HG03432 (cell line): ENCODE data around the gene CXCR4.
A peak's percentile ranks its signal among the peaks of the same experiment; 100 is the strongest.

Source experiments
- ATAC-seq: cut with Tn5 transposase; IDR thresholded peaks from one replicate; pipeline ENCODE4 v1.9.1; 2021; ENCODE audit warnings: mild to moderate bottlenecking, moderate library complexity; ENCODE audit not compliant: unreplicated experiment

Gene CXCR4

DNA sequence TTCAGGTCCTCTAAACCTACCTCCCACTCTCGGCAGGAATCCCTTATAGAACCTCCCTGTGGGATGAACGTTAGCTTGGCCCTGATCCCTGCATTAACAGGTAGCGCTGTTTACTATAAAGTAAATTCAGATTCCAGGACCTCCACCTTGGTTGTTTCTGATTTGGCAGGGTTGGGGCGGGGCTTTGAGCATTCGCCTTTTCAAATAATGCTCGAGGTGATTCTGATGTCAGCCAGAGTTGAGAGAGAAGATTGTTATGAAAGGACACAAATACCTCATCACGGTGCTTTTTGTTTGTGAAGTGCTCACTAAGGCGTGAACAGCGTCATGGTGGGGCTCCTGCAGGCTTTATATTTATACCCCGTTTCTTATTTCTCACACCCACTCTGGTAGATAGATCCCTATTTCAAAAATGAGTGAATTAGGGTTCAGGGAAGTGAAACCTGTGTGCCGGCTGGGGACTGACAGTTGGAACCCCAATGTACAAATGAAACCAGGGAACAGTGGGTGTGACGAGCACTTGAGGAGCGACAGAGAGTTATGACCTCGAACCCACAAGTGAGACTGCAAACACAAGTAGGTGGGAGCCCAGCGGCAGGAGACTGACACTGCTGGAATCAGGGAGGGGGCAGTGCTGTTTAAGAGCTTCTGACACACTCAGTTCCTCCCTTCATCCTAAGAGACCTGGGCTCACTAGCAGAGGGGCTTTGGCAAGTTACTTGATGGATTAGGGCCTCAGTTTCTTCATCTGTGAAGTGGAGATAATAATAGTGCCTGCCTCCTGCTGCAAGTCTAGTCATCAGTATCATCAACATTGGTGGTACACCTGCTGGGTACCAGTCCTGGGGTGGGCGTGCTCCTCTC is 14.2 kb upstream of the CXCR4 start:
- peak; percentile 82 for ATAC-seq

DNA sequence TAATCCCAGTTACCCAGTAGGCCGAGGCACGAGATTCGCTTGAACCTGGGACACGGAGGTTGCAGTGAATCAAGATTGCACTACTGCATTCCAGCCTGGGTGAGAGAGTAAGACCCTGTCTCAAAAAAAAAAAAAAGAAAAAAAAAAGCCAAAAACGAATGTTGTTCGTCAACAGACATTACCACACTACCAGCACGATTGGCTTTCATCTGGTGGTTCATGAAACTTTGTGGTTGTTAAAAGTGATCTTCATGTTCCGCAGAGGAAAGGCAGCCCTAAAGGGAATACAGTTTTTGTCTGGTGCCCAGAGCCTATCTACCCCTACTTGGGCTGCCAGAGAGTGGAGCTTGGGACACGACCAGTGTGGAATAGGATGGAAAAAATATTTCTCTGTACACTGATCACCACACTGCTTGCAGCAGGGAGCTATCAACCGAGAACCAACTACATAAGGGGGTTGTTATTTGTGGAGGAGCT is 13.6 kb upstream of the CXCR4 start:
- peak; percentile 2 for ATAC-seq

DNA sequence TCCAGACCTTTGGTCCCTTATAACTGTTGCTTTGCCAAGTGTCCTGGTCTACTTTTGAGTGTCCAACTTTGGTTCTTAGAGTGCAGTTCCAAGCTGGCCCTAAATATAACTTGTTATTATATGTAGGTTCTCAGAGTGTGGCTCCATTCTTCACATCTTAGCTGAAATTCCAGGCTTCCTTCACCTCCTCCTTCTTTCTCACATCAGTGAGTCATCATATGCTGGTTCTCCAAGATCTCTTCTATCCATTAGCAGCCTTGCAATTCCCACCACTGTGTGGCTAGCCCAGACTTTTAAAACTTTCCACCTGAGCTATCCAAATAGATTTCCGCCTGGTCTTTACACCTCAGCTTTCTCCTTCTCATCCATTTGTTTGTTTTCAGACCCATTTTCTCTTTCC is 12.6 kb upstream of the CXCR4 start:
- no peak for ATAC-seq

DNA sequence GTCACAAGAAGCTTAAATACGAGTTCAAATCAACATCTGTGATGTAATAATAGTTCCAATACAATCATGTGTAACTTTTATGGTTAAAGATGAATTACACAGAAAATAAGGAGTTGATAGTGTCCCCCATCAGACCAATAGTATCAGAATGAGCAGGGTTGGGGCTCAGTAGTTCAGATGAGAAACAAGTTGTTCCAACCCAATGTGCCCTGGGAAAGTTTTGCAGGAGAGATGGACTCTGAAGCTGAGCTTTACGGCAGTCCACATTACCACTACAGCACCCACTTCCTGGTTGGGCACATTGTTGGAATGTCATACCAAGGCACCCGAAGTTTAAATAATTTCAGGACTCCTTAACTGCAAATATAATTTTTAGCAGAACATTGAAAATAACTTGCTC is 12.1 kb upstream of the CXCR4 start:
- ATAC-seq = no peak

DNA sequence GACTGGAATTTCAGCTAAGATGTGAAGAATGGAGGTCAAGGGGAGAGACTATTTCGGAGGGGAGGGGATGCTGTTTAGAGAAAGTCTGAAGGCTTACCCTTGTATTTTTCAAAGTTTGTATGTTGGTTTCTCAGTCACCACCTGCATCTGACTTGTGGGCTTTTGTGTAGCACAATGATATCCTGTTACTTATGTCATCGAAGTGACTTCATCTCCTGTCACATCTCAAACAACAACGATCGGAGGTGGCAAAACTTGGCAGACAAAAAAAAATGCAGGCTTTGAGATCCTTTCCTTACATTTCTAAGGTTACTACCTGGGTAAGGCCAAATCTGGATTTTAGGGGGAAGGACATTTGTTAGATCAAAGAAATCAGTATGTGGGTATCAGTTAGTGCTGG is 11.7 kb upstream of the CXCR4 start:
- no peak for ATAC-seq

DNA sequence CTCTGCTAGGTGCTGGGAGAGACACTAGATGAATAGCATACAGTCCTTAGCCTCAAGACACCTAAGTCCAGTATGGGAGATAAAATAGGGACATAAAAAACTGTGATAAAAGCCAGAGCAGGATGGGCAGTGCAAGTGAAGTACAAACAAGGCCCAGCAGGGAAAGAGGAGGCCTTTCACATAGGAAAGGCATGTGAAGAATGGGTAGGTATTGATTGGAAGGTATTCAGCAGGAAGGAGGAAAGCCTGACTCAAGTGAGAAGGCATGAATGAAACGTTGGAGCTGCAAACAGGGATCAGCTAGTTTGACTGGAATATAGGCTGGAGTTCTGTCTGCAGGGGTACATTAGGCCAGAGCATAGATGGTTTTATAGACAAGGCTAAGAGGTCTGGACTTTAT is 11.0 kb upstream of the CXCR4 start:
- ATAC-seq = no peak

DNA sequence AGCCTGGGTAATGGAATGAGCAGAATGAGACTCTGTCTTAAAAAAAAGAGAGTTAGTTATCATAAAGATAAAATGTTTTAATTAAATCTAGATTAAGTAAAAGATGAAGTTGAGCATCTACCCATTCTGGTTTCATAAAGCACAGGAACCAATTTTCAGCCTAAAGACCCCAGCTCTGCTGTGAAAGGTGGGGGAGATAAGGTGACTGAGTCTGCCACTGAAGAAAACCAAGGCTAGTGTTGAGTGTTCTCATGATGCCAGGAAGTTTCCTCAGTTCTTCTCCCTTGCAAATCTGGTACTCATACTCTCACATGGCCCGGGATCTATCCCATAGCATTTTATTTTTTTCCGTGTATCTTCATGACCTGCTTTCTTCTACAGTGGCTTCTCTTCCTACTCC is 10.4 kb upstream of the CXCR4 start:
- no peak for ATAC-seq

DNA sequence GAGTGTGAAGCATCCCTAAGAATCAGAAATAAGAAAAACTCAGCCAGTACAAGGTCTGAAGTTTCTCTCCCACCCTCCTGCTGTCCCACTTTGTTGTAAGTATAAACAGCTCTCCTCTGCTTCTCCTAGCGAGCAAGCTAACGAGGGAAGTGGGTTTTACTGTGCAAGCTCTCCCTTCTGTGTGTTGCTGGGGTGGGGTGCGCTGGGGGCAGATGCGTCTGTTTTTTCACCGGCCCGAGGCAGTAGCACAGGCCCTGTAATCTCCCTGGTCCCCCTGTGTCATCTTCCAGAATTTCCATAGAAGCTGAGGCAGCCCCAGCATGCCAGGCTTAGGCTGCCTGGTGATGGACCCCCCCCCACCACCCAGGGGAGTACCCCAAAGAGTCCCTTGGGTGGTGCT is 9.4 kb upstream of the CXCR4 start:
- ATAC-seq = no peak

DNA sequence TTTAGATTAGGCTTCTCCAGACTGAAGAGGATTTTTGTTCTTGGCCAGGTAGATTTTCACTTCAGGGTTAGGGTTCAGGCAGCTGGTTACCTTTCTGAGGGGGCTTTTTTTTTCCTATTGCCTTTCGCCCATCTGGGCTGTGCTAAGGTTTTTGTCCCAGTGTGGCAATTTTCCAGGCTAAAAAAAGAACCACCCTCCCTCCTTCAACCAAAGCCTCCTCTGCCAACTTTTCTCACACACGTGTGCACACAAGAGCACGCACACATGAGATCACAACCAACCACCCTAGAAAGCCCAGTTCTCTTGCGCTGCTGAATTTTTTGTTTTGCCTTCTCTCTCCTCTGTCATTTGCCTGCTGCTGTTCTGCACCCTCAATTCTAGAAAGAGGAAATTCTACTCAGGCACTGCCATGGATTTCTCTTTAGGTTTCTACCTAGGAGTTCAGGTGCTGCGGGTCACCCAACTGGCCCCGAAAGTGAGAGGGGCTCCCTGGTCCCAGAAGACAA is 8.5 kb upstream of the CXCR4 start:
- ATAC-seq = no peak

DNA sequence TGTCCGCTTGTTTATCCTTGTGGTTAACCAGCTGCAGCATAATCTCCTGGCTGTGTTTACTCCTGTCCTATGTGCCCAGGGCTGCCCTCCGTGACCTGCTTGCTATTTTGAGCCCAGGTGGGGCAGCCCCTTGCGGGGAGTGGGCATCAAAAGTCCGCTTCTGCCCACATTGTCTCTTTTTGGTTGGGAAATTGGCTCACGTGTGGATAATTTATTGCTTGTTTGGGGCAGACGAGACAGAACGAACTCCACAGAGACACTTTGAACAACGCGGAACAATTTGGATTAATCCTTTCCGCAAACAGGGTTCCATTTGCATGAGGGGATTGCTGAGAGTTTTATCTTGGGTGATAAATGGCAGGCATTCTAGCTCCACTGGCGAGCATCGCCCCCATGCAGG is 8.1 kb upstream of the CXCR4 start:
- ATAC-seq = no peak

DNA sequence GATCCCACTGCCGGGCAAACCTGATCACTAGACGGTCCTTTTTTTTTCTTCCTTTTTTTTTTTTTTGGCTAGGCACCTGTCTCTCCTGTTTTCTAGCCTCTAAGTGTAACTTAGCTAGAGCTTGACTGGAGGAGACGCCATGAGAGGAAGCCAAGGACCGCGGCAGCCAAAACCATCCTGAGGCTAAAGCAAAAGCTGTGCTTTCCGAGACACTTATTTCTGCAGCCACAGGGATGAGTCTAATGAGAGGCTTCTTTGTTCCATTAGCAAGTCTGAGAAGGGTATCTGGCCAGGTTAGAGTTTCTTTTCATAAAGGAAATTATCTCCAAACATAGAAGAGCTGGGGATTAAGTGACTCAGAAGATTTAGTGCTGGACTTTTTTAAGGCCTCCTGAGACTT is 7.3 kb upstream of the CXCR4 start:
- no peak for ATAC-seq

DNA sequence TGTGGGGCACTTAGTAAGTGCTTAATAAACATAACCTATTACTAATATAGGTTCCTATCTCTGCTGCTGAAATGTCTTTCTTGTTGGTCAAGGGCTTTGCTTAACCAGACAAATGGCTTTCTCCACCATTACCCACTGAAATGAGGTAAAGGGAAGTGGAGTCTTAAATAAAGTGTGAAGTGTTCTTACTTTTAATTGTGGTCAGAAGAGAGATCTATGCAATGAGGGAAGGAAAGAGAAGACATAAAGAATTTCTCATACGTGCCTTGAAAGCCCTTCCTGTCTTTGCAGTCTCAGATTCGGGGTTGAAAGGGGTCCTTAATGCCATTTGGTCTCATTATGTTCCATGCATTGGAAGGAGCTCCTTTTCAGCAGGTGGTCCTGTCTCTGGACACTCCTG is 6.9 kb upstream of the CXCR4 start:
- ATAC-seq = no peak

DNA sequence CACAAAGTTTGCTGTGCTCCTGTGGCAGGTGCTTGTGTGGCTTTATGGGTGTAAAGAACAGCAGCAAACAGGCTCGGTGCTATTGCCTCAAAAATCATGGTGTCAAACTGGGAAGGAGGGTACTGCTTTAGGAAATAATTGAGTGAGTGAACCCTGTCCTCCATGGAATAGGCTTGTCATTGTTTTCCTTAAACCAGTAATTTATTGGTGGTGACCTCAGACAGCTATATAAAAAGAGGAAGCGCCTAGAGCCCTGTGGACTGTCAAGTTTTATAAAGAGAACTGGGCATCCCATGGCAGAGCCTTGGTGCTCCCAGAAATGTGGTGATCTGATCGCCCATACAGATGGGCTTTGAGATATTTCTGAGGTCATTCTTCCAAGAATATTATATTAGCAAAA is 4.7 kb upstream of the CXCR4 start:
- no peak for ATAC-seq

DNA sequence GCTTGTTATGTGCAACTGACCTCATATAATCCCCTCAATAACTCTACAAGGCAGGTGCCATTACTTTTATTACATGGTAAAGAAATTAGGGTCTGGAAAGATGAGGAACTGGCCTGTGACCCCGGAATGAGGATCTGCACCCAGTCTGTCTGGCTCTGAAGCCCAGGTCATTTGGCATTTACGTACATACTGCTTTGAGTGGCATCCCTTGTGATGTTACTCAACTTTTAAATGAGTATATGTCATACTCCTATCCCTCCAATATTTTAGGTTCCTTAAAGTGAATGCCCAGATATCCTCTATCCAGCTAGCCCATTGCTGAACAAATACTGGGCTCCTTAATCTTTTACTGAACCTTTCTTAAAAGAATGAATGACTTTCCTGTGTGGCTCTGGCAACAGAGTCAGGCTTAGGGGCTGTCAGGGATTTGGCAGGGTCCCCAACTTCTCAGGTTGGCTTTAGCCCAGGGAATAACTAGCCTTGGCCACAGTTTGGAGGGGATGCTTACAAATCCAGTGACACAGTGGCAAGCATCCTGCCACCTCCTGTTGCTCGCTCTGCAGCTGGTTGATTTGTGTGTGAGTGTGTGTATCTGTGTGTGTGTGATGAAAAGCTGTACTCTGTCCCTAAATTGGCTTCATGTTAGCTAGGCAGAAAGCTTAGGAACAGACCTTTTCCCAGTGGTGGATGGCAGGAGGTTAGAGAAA is 3.4 kb upstream of the CXCR4 start:
- ATAC-seq = no peak

DNA sequence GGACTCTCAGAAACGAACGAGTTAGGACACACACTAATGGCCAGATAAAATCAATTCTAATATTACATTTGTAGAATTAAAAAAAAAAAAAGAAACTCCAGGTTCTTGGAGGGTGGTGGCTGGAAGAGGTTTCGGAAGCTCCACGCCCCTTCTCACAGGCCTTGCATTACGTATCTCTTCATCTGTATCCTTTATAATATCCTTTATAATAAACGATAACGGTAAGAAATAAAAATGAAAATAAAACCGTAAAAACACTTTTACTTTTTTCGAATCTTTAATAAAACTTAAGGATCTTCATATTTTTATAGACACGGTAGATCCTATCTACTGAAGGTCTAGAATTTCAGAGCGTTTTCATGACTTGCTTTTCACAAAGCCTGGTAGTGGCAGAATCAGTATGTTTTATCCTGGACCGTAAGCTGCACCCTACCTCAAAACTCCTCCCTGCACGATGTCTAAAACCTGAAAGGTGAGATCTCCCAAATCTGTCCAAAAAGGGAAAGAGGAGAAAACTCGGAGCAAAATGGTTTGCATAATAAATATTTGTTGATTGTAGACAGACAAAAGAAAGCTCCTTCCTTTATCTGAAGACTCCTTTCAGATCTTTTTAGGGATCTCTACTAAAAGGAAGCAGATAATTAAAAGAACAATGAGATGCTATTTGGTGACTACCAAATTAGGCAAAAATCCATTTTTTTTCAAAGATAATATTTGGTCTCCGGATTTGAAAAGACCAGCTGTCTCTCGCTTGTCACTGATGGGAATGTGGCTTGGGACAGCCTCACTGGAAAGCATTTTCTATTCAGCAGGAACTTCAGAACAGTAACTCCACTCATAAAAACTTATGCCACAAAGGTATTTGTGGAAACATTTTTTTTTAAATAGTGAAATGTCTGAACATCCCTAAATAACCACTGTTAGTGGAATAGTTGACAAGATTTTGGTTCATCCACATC is 2.0 kb upstream of the CXCR4 start:
- ATAC-seq = no peak

DNA sequence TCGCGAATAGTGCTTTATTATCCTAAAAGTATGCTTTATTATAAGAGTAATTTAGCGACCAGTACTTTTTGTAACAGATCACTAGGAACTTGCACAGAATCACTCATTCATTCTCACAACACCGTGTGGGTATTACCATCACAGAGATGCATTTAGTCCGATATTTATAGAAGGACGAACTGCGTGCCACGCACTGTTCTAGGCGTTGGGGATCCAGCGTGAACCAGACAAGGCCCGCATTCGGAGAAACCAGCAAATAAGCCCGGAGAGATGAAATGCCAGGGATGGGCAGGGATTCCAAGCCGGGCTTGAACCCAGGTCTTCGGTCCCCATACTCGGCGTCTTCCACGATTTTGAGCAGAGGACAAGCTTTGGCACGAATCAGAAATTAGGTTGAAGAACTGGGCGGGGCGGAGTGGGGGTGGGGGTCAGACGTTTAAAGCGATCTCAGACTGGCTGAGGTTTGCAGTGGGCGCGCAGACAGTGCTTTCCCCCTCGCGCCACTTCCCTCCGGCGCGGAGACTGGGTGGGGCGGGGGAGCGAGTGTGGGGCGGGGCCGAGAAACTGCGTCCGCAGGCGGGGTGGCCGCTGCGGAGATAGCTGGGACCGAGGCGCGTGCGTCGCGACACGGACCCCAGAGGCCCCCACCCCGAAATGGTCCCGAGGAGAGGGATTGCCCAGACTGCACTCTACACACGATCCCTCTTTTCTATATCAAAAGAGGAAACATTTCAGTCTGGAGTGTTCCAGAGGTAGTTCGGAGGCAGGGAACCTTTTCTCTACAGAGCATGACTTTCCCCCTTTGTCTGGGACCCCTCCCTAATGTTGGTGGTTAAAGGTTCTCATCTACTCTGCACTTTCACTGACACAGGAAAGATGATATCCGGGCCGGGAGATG is 1.1 kb upstream of the CXCR4 start:
- ATAC-seq = no peak

DNA sequence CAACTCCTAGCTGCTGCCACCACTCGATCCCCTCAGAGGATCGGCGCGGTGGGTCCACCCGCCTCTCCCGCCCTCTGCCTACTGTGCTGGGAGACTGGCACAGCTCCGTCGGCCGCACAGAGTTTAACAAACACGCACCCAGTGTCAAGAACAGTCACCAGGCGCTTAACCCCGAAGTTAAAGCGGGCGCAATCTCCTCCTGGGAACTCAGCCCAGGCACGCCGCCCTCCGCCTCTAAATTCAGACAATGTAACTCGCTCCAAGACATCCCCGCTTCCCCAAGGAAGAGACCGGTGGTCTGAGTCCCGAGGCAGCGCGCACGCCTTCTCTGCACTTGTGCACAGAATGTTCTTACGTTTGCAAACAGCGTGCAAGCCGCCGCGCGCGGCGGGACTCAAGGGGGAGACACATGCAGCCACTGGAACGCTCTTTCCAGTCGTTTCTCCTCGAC is 533 bp downstream of the CXCR4 start:
- ATAC-seq = peak; percentile 25

DNA sequence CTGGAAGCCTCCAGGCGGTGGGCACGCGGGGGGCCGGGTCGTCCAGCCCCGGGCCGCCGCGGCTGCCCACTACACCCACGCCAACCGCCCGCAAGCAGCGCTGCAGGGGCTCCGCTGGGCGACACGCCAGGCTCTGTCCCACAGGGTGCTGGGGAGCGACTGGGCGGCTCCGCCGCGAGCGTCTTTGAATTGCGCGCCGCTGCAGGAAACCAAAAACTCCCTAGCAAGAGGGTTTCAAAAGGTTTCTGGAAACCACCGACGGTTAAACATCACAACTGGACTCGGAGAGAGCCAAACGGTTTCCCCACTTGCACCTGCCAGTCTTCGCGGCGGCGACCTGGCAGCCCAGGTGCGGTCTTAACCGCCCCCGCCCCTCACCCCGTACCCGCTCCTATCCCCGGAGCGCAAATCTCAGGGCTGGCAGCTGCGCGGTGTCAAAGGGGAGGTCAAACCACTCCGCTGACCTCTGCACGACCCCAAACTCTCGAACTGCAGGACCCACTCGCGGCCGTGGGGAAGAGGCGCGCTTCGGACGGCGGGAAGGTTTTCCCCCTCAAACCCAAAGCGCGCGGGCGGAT is 1.0 kb downstream of the CXCR4 start:
- peak; percentile 70 for ATAC-seq

DNA sequence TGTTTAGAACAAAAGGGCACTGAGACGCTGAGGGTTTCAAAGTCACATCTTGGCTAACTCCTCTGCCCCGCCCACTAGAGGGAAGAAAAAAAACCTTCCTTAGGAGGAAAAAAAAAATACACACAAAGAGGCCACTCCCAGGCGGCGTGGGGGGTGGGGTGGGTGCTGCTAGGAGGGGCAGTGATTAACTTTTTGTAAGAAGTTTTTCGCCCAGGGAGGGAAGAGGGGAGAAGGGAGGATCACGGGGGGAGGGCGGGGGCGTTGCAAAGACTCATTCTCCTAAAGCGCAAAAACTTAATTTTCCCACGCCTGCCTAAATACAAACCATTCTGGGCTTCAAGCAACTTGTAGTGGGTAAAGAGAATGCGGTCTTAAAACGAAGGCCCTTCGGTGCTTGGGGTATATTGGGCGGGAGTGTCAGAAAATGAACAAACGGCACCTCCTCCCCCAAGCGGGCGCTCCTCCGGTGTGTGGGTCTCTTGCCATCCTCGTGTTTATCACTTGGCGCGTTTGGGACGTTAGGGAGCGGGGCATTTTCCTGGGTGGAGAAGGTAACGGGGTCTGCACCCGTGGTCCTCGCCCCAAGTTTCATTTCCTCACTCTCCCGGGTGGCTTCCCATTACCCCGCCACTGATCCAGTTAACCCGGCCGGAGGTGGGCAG is 1.7 kb downstream of the CXCR4 start:
- ATAC-seq = peak; percentile 22
